Measurements from ENCODE around the gene EPB41L5.

GRCh38 chr2:120004254-120004653, 8.6 kb upstream of the EPB41L5 start:
- no peak for TF ChIP-seq POLR2A (IDR thresholded peaks at IDR 0.05)
- TF ChIP-seq, protein P1, sequence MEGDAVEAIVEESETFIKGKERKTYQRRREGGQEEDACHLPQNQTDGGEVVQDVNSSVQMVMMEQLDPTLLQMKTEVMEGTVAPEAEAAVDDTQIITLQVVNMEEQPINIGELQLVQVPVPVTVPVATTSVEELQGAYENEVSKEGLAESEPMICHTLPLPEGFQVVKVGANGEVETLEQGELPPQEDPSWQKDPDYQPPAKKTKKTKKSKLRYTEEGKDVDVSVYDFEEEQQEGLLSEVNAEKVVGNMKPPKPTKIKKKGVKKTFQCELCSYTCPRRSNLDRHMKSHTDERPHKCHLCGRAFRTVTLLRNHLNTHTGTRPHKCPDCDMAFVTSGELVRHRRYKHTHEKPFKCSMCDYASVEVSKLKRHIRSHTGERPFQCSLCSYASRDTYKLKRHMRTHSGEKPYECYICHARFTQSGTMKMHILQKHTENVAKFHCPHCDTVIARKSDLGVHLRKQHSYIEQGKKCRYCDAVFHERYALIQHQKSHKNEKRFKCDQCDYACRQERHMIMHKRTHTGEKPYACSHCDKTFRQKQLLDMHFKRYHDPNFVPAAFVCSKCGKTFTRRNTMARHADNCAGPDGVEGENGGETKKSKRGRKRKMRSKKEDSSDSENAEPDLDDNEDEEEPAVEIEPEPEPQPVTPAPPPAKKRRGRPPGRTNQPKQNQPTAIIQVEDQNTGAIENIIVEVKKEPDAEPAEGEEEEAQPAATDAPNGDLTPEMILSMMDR (IDR thresholded peaks at IDR 0.05): no peak
